ENCODE data around the gene DNAI4. TPM values are rescaled to one million over a fixed set of nuclear protein-coding genes. Genes with fewer than 3 reads are reported as not detected.
A peak's percentile ranks its signal among the peaks of the same experiment; 100 is the strongest.

Gene DNAI4
- total RNA-seq, 1 experiment from 2014 or later = 3.9 TPM

GRCh38 chr1:66943361-66943969 lies 18.8 kb upstream of the DNAI4 start:
- Histone ChIP-seq H3K4me1 (ENCODE audit: control insufficient read depth in 1 of 2, insufficient read depth in 2 of 2, low read length in 2 of 2) (peaks cover 20 to 43% of the 10 kb centered on the region in 2 experiments), H3K9me3 (ENCODE audit: control insufficient read depth in 1 of 2, insufficient read depth in 1 of 2, low read depth in 1 of 2, low read length in 2 of 2) (no peaks in the 10 kb centered on the region), H3K9me2 (ENCODE audit: insufficient read depth) (no peaks in the 10 kb centered on the region), H4K20me1 (ENCODE audit: insufficient read depth) (no peaks in the 10 kb centered on the region), H3K27ac (ENCODE audit: low read depth, low read length) (peak overlapping the region; percentile 68), H2AFZ (ENCODE audit: low read depth, low read length, poor library complexity, severe bottlenecking) (no peak overlapping the region), H3K36me3 (ENCODE audit: control insufficient read depth in 1 of 2, insufficient read depth in 2 of 2, low read length in 2 of 2) (peaks cover 18 to 22% of the 10 kb centered on the region in 2 experiments), H3K4me3 (replicated peaks in 1 of 2; ENCODE audit: low read depth in 1 of 2, low read length in 2 of 2) (no peak overlapping the region), H3K9ac (ENCODE audit: low read length) (0 out of 2 replicates have a peak overlapping the region, but pooled peaks have one; percentile 35), H3K4me2 (ENCODE audit: low read length) (peak overlapping the region; percentile 57), H3K27me3 (ENCODE audit: insufficient read depth, low read length) (no peaks in the 10 kb centered on the region), H3K79me2 (ENCODE audit: insufficient read depth, low read length) (peaks cover 91% of the 10 kb centered on the region)
- ATAC-seq = no peak
- no peak for TF ChIP-seq MAX (IDR thresholded peaks at IDR 0.05)
- no peak for TF ChIP-seq CEBPB (IDR thresholded peaks at IDR 0.05; ENCODE audit: low read depth)
- TF ChIP-seq RAD21 (IDR thresholded peaks at IDR 0.05; ENCODE audit: low read depth) = no peak
- no peak for TF ChIP-seq SP1 (IDR thresholded peaks at IDR 0.05; ENCODE audit: low read depth)
- no peak for TF ChIP-seq ATF3 (IDR thresholded peaks at IDR 0.05)
- TF ChIP-seq EGR1 (IDR thresholded peaks at IDR 0.05; ENCODE audit: low read depth) = no peak
- TF ChIP-seq ELF1 (IDR thresholded peaks at IDR 0.05; ENCODE audit: borderline replicate concordance, low read depth) = no peak
- no peak for TF ChIP-seq POLR2A (IDR thresholded peaks at IDR 0.05; ENCODE audit: borderline replicate concordance, extremely low read depth, insufficient read depth, insufficient read length)
- no peak for TF ChIP-seq SIN3A (IDR thresholded peaks at IDR 0.05; ENCODE audit: low read depth)
- TF ChIP-seq SRF (IDR thresholded peaks at IDR 0.05; ENCODE audit: low read depth) = no peak
- no peak for TF ChIP-seq TCF7L2 (IDR thresholded peaks at IDR 0.05; ENCODE audit: borderline replicate concordance, extremely low read depth, insufficient read depth, insufficient read length)
- no peak for TF ChIP-seq EZH2phosphoT487 (IDR thresholded peaks at IDR 0.05; ENCODE audit: borderline replicate concordance)
- no peak for TF ChIP-seq FOSL1 (IDR thresholded peaks at IDR 0.05; ENCODE audit: low read depth)
- no peak for TF ChIP-seq ZFX (IDR thresholded peaks at IDR 0.05)
- no peak for TF ChIP-seq POLR2AphosphoS5 (IDR thresholded peaks at IDR 0.05; ENCODE audit: low read depth, low read length)
- TF ChIP-seq YY1 (IDR thresholded peaks at IDR 0.05; ENCODE audit: extremely low read depth, insufficient replicate concordance, low read depth, low read length) = no peak
- TF ChIP-seq REST (IDR thresholded peaks at IDR 0.05; ENCODE audit: low read depth) = no peak
- no peak for TF ChIP-seq EZH2 (IDR thresholded peaks at IDR 0.05)
- TF ChIP-seq CTCF (IDR thresholded peaks at IDR 0.05 in 2 of 3, conservative IDR thresholded peaks at IDR 0.05 in 1 of 3; ENCODE audit: borderline replicate concordance in 1 of 3, insufficient read depth in 1 of 3, low read depth in 2 of 3, low read length in 2 of 3) = no peak
- no TSS peak for BruUV-seq (replicated peaks)
- POLR2A ChIA-PET = no interaction called here
- intact Hi-C loops (cut with micrococcal nuclease) = no loop called here
- no peak for DNase-seq (ENCODE audit: low read depth, low spot score)
- CTCF ChIA-PET = no interaction called here
- RAD21 ChIA-PET (ENCODE audit: low non-redundant PET in 1 of 2, low total read pairs in 2 of 2, uncharacterized antibody in 2 of 2, unreplicated experiment in 2 of 2) = no interaction called here
